RCC 7860 (cell line): ENCODE results near the gene TM4SF5.

ENCODE experiments used
- DNase-seq: peaks from one replicate; pipeline ENCODE4 v3.0.0-alpha.2; 2015; ENCODE audit warnings: low spot score
- FAIRE-seq: peaks from 2 replicates; lab custom pipeline; 2012; peaks lifted over from hg19 to GRCh38; lab: Jason Lieb, UNC

The TM4SF5 gene

DNA sequence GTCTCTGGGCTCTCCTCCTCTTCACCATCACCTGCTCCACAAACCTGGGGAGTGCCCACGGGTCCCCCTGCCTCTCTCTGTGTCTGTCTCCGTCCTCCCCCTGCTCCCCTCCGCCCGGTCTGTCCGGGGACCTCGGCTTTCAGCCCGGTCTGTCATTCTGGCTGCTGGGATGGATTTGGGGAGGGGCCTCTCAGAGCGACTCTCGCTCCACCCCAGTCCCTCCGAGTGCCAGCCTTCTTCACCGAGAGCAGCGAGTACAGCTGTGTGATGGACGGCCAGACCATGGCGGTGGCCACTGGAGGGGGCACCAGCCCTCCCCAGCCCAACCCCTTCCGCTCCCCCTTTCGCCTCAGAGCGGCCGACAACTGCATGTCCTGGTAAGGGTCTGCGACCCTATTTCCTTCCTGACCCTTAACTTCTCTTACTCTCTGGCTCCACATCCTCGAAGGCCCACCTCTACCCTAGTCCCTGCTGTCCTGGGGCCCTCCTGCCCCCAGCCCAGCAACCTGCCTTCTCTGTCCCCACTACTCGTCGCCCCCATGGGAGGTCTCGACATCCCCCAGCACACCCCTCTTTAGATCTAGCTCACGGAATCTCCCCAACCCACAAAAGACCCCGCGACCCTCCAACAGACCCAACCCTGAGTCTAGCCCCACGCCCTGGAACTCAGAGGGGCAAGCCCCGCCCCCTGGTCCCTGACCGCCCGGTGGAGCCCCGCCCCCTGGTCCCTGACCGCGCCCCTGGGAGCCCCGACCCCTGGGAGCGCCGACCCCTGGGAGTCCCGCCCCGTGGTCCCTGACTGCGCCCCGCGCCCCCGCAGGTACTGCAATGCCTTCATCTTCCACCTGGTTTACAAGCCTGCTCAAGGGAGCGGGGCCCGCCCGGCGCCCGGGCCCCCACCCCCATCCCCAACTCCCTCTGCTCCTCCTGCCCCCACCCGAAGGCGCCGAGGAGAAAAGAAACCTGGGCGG lies 26.4 kb upstream of the TM4SF5 start:
- DNase-seq (no peak), FAIRE-seq (no peak)

DNA sequence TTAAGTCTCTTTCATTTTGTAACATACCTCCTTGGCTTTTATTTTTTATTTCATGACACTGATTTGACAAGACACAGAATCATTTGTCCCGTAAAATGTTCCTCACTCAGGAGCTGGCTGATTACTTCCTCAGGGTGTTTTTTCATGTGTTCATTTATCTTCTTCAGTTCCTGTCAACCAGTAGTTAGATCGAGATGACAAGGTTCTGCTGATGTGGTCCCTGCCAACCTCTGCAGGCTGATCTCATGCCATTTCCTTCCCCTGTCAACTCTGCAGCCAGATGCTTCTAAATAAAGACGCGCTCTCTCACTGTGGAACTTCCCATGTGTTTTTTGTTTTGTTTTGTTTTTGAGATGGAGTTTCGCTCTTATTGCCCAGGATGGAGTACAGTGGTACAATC lies 23.8 kb upstream of the TM4SF5 start:
- no peak for DNase-seq

DNA sequence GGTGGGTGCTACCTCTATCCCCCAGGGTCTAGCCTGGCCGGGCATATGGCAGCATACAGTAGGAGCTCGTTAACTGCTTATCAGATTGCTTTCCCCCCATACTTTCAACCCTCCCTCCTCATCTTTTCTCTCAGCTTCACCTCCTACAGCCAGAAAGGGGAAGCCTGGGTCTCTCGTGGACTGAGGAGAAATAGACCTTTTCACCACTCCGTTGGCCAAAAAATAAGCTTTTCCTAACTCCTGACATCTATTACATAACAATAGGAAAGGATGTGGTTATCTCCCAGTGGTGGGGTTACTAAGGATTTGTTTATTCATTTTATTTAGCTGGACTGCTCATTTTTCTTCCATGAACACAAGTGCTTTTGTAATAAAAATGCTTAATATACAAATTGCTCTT lies 23.0 kb upstream of the TM4SF5 start:
- DNase-seq (no peak), FAIRE-seq (no peak)

More for the DNA sequence above, 23.8 kb upstream of the TM4SF5 start:
- no peak for FAIRE-seq

DNA sequence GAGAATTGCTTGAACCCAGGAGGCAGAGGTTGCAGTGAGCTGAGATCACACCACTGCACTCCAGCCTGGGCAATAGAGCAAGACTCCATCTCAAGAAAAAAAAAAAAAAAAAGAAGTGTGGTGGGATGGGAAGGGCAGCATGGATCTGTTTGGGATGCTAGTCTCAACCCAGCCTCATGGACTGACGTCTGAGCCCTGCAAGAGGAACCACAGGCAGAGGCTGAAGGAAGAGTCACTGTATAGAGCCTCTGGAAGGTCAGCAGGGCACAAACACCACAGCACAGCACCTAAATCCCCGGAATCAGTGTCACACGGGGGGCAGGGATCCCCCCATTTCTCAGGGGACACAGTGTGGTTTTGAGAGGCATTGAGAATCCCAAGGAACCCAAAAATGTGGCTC lies 21.1 kb upstream of the TM4SF5 start:
- FAIRE-seq (no peak), DNase-seq (no peak)

- no peak for FAIRE-seq
- no peak for DNase-seq
Observed at GRCh38 chr17:4751932-4752331, 19.8 kb upstream of the TM4SF5 start.

- FAIRE-seq = no peak
- DNase-seq = no peak
Observed at GRCh38 chr17:4753392-4753791, 18.3 kb upstream of the TM4SF5 start.

DNA sequence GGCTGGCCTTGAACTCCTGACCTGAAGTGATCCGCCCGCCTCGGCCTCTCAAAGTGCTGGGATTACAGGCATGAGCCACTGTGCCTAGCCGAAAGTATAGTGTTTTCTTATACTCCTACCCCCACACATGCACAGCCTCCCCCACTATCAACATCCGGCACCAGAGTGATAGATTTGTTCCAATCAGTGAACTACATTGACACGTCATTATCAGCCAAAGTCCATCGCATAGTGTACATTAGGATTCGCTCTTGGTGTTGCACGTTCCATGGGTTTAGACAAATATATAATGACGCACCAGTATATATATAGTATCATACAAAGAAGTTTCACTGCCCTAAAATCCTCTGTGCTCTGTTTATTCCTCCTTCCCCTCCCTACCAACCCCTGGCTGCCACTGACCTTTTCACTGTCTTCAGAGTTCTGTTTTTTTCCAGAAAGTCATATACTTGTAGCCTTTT lies 11.9 kb upstream of the TM4SF5 start:
- FAIRE-seq = no peak

GRCh38 chr17:4764595-4764994 lies 7.1 kb upstream of the TM4SF5 start:
- FAIRE-seq (no peak), DNase-seq (no peak)

More for the DNA sequence above, 11.9 kb upstream of the TM4SF5 start:
- DNase-seq = no peak

GRCh38 chr17:4766201-4766600 lies 5.5 kb upstream of the TM4SF5 start:
- FAIRE-seq = no peak
- DNase-seq = no peak

GRCh38 chr17:4766723-4767122 lies 5.0 kb upstream of the TM4SF5 start:
- no peak for DNase-seq
- no peak for FAIRE-seq

DNA sequence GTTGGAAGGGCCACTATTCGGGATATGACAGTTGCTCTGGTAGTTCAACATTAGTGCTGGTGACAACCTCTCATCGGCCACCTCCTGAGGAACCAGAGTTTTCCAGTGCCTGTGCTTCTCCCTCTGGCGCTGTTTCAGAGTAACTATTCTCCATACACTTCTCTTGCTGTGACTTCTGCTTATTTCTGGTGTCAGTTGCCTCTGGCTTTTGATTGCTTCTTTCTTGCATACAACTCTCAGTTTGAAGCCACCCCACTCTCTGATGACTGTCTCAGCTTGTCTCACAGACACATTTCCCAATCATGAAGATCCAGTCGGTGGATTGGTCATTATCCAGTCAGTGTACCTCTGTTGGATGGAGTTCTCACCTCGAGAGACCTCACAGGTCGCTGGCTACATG lies 3.4 kb upstream of the TM4SF5 start:
- DNase-seq (no peak), FAIRE-seq (no peak)

DNA sequence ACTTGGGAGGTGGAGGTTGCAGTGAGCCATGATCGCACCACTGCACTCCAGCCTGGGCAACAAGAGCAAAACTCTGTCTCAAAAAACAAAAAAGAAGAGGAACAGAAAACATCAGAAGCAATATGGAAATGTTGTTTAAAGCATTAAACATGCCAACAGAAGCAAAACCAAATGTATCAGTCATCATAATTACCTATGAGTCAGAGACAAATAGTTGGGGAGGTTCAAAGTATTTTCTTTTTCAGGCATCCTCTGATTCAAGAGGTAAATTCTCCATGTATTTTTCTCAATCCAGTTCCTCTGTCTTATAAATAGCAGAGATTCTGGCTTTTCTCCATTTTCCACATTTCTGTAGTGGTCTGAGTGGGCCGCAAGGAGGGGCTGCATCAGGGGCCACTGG lies 2.1 kb upstream of the TM4SF5 start:
- DNase-seq = no peak
- FAIRE-seq = no peak

DNA sequence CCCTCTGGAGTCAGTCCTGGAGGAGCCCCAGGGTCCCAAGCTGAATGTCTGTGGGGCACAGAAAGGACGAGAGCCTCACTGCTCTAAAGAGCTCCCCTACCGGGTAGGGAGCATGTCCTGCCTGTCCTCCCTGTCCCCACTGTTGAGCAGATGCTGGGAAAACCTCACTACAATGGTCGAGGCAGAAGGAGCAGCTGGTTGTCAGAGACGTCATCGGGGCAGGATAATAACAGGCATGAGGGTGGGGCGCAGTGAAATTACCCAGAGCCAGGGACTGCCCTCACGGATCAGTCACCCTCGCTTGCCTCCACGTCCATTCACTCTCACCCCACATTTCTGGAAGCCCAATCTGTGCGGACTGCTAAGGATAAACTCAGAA lies 538 bp downstream of the TM4SF5 start:
- FAIRE-seq (no peak), DNase-seq (no peak)

DNA sequence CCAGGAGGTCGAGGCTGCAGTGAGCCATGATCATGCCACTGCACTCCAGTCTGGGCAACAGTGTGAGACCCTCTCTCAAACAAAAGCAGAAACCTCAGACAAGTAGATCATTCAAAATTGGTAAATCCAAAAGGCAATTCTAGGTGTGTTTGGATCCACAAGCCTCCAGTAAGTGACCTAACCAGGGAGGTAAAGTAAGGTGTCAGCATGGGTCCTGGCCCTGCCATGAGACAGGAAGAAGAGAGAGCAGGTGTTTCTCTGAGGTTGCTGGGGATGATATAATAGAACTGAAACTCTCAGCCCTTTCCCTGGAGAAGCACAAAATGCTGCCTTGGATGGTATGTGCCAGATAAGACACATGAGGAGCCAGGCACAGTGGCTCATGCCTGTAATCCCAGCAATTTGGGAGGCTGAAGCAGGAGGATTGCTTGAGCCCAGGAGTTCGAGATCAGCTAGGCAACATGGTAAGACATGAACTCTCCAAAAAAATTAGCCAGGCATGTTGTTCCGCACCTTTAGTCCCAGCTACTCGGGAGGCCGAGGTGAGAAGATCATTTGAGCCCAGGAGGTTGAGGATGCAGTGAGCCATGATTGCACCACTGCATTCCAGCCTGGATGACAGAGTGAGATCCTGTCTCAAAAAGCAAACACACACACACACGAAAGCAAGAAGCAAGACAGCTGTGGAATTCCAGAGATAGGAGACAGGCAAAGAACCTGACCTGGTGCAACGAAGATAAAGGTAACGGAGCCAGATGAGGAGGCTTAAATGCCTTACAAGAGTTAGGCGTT lies 6.5 kb downstream of the TM4SF5 start:
- FAIRE-seq (no peak), DNase-seq (no peak)

GRCh38 chr17:4780325-4780955 lies 8.8 kb downstream of the TM4SF5 start:
- DNase-seq (no peak), FAIRE-seq (no peak)

DNA sequence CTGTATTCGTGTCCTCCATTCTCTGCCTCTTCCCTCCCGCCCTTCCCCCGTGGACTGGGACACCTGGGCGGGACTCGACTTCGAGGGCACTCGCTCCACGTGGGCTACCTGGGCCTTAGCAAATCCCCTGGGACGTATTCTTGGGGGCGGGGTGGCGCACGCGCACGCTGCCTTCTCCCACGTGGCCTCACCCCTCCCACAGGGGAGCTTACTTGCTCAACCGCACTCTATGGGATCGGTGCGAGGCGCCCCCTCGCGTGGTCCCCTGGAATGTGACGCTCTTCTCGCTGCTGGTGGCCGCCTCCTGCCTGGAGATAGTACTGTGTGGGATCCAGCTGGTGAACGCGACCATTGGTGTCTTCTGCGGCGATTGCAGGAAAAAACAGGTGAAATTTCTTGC lies 11.0 kb downstream of the TM4SF5 start:
- DNase-seq = no peak
- FAIRE-seq = no peak

DNA sequence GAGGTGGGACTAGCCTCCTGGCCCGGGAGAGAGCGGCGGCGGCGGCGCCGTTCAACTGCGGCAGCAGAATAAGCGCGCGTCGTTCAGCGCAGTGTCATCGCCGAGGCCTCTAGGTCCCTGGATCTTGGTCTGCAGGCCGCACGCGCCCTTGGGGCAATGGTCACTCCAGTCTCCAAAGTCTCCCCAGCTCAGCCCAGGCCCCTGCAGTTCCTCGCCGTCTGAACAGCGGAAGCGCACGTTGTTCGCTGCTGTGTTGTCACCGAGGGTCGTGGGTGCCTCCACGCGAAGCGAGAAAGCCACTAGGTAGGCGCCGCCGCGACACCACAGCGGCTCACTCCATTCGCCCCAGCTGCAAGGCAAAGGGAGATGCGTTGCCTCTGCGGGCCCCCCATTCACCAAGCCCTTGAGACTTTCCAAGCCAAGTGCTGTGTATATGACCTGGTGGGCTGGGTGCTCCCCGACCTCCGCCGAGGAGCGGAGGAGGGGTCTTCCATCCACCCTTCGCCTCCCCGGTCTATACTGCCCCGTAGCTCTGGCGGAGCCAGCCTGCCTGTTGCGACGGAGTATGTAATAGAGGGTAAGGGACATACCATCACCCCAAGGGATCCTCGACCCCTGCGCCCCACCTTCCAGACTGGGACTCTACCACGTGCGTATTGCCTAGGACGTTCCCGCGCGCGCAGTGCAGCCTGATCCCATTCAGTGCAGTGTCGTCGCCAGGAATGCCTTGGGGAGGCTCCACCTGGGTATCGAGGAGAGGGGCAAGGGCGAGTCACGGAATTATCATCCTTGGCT lies 13.8 kb downstream of the TM4SF5 start:
- DNase-seq (no peak), FAIRE-seq (no peak)

GRCh38 chr17:4786106-4786511 lies 14.4 kb downstream of the TM4SF5 start, which contains the start of gene VMO1:
Gene VMO1, minus strand, starts transcription at chr17:4786364. Its CDS starts 12 bp downstream, at chr17:4786352.
- DNase-seq (no peak), FAIRE-seq (no peak)

DNA sequence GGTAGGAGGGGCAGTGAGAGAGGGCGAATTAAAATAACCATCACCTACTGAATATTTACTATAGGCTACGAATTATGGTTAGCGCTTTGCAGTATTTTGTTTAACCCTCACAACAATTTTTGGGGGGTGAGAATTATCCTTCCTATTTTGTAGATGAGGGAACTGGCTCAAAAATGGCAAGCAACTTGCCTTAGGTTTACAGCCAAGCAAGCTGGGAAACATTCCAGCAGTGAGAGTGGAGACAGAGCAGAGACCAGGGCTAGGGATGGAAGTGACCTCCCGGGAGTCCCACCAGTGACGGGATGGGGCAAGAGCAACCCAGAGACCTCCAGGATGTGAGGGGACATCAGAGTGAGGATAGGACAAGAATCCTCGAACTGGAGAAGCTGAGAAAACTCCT lies 14.8 kb downstream of the TM4SF5 start:
- DNase-seq (no peak), FAIRE-seq (no peak)

GRCh38 chr17:4788159-4788806 lies 16.6 kb downstream of the TM4SF5 start:
- FAIRE-seq (no peak), DNase-seq (no peak)
